Skeletal muscle satellite cell (primary cell): ENCODE measurements around the gene PDGFRB.

Source experiments
- H3K27me3 ChIP-seq: 2 replicates; pipeline ENCODE4 v1.7.0; 2013; ENCODE audit warnings: low read length; ENCODE audit not compliant: control insufficient read depth, insufficient read depth
- H3K36me3 ChIP-seq: 2 replicates; pipeline ENCODE4 v1.7.0; 2013; ENCODE audit warnings: mild to moderate bottlenecking, control low read depth, low read length; ENCODE audit not compliant: insufficient read depth
- H3K4me1 ChIP-seq: 2 replicates; pipeline ENCODE4 v1.7.0; 2013; ENCODE audit warnings: low read length; ENCODE audit not compliant: control insufficient read depth, insufficient read depth
- H3K4me2 ChIP-seq: 2 replicates; pipeline ENCODE4 v1.7.0; 2013; ENCODE audit warnings: mild to moderate bottlenecking, low read length
- H3K4me3 ChIP-seq: 2 replicates; pipeline ENCODE4 v1.7.0; 2013; ENCODE audit warnings: low read length
- H3K9ac ChIP-seq: 2 replicates; pipeline ENCODE4 v1.7.0; 2013; ENCODE audit warnings: mild to moderate bottlenecking, low read depth, low read length, moderate library complexity
- H3K9me3 ChIP-seq: replicated peaks from 2 replicates; pipeline ENCODE4 v1.7.0; 2013; ENCODE audit warnings: mild to moderate bottlenecking, control low read depth, low read length

PDGFRB gene

DNA sequence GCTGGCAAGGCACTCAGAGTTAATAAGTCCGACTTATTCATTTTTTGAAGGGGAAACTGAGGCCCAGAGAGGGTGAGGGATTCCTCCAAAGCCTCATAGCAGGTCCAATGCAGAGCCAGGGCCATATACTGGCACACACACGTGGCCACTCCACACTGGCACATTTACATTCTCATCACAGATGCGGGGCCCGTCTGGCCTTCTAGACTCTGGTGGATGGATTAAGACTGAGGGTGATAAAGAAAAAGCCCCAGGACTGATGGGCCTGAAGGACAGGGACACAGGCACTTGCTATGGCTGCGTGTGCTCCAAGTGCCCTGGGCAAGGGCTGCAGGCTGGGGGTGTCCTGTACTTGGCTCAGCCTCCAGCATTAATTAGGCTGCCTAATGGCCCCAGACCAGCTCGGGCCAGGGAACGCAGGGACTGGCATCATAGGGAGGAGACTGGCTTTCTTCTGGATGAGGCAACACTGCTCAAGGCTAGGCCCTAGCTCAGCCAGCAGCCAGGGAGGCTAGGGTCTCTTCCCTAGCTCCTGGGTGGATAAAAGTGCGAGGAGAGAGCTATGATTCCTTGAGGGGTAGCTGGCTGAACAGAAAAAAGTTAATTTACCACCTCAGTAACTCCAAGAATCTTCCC is 40.8 kb downstream of the PDGFRB start:
- no peaks in the 10 kb centered on the region for H3K36me3 ChIP-seq

DNA sequence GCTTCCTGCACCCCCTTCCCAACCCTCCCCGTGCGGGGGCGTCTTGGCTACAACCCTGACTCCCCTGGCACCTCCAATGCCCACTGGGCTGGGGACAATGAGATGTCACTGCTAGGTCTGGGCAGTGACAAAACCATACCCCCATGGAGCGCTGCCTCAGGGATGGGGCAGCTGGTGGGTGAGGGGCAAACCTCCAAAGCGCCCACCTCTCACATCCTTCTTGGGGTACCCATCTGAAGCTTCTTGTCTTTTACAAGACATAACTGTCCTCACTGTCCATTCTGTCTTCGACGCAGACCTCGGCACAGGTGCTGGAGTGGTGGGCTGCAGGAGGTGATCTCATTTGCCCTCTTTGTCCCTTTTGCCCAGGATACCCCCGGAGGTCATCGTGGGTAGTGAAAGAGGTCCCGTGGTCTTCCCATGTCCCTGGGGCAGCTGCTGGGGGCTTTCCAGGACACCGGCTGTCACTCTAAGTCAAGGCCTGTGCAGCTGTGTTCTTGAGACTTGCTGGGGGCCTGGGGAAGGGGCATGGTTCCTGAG is 41.5 kb downstream of the PDGFRB start:
- Histone ChIP-seq H3K4me1 (peaks cover 19% of the 10 kb centered on the region), H3K4me2 (no peak overlapping the region), H3K27me3 (no peaks in the 10 kb centered on the region), H3K9ac (no peak overlapping the region), H3K9me3 (no peaks in the 10 kb centered on the region), H3K36me3 (no peaks in the 10 kb centered on the region), H3K4me3 (no peak overlapping the region)

More for the DNA sequence above, 40.8 kb downstream of the PDGFRB start:
- Histone ChIP-seq H3K9ac (no peak overlapping the region), H3K4me2 (no peak overlapping the region), H3K4me3 (no peak overlapping the region), H3K27me3 (no peaks in the 10 kb centered on the region), H3K4me1 (peaks cover 19% of the 10 kb centered on the region), H3K9me3 (no peaks in the 10 kb centered on the region)

DNA sequence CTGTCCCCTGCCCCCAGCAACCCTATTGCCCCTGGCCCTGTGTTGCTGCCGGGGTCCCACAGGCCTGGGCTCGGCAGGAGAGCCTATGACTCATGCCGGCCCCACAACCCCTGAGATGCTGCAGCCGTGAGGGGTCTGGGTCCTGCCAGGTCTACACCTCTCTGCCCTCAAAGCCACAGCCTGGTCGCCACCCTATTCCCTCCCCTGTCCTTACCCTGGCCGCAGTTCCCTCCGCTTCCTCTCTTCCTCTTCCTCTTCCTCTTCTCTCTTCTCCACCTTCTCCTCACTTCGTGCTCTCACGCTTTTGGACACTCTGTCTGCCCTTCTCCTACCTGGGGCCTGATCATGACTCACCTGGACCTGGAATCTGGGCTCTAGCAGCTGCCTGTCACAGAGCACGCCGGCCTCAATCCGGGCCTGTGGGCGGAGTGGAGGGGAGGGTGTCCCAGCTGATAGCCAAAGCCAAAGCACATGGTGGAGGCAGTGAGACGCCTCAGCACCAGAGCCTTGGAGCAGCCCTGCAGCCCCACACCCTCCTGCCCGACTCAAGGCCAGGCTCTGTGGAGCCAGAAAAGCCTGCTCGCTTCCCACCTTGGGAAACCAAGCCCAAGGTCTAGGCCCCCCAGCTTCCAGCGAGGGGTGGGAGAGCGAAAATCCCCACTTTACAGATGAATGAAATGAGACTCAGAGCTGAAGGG is 42.4 kb downstream of the PDGFRB start:
- Histone ChIP-seq H3K27me3 (no peaks in the 10 kb centered on the region), H3K9ac (peak overlapping the region; percentile 9), H3K4me2 (no peak overlapping the region), H3K9me3 (no peaks in the 10 kb centered on the region), H3K36me3 (no peaks in the 10 kb centered on the region), H3K4me1 (peaks cover 19% of the 10 kb centered on the region), H3K4me3 (no peak overlapping the region)

DNA sequence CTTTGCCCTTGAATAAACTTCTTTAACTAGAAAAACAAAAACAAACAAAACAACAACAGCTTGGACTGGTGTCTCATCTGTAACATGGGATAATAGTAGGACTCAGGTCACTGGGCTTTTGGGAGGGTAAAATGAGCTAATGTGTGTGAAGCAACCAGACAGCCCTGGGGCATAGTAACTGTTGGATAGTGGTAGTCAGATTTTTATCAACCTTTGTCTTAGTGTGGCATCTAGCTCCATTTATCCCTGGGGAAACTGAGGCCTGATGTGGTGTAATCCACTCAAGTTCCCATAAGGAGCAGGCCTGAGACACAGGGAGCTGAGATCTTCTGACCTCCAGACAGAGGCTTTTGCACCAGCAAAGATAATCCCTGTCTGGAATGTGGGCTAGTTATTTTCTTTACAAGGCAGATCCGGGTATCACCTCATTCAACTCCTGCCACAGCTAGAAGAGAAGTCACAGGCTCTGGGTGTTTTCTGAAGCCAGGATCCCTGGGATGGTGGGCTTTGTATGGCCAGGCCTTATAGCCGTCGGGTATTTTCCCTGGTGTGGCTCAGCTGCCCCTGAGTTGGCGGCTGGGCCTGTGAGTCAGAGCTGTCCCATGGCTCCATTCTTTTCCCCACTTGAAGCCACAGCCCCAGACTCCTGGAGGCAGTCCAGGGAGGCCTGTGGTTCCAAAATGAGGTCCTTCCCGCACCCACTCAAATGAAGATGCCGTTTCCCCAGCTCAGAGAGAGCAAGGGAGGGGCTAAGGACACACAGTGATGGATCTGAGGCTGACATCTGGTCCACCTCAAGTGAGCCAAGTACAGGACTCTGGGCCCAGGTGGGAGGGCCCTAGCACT is 43.2 kb downstream of the PDGFRB start:
- Histone ChIP-seq H3K27me3 (no peaks in the 10 kb centered on the region), H3K4me2 (no peak overlapping the region), H3K4me3 (no peak overlapping the region), H3K36me3 (no peaks in the 10 kb centered on the region), H3K9me3 (no peaks in the 10 kb centered on the region), H3K9ac (peak overlapping the region; percentile 9), H3K4me1 (peaks cover 19% of the 10 kb centered on the region)

DNA sequence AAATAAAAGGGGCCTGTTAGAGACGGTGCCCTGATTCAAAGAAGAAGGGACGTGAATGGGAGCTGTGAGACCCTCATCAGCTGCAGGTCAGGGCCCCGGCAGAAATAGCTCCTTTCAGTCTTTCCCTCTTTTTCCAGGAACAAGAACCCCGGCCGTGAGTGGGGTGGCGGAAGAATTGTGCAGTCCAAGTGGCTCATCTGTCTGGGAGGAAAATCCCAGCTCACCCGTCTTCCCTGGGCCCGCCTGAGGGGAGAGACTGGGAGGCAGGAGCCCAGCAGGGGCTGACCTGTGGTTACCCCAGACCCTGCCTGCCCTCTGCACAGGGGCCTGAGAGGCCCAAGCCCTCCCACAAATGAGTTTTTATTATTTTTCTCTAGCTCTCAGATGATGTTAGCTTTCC is 44.5 kb downstream of the PDGFRB start:
- H3K4me1 ChIP-seq = peaks cover 15% of the 10 kb centered on the region
- H3K36me3 ChIP-seq = no peaks in the 10 kb centered on the region
- no peaks in the 10 kb centered on the region for H3K27me3 ChIP-seq
- H3K9me3 ChIP-seq = no peaks in the 10 kb centered on the region
- H3K9ac ChIP-seq = no peak overlapping the region
- no peak overlapping the region for H3K4me2 ChIP-seq
- H3K4me3 ChIP-seq = no peak overlapping the region

DNA sequence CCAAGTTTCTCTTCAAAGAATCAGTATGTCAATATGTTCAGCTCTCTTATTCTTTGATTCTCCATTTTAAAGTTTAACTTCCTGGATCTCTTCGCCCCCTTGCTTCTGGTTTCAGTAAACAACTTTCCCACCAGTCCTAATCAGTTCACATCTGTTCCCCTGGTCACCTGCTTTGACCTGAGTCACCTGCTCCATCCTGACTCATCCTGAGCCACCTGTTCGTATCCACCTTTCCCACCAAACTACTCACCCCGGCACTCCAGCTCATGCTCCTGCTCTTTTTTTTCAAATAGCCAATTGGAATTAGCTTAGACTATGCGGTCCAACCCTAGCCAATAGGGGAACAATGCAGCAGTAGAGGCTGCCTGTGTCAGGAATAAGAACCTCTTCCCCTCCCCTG is 45.7 kb downstream of the PDGFRB start:
- Histone ChIP-seq H3K4me1 (peaks cover 15% of the 10 kb centered on the region), H3K36me3 (no peaks in the 10 kb centered on the region), H3K9me3 (no peaks in the 10 kb centered on the region), H3K4me2 (no peak overlapping the region), H3K4me3 (no peak overlapping the region), H3K27me3 (no peaks in the 10 kb centered on the region), H3K9ac (no peak overlapping the region)

DNA sequence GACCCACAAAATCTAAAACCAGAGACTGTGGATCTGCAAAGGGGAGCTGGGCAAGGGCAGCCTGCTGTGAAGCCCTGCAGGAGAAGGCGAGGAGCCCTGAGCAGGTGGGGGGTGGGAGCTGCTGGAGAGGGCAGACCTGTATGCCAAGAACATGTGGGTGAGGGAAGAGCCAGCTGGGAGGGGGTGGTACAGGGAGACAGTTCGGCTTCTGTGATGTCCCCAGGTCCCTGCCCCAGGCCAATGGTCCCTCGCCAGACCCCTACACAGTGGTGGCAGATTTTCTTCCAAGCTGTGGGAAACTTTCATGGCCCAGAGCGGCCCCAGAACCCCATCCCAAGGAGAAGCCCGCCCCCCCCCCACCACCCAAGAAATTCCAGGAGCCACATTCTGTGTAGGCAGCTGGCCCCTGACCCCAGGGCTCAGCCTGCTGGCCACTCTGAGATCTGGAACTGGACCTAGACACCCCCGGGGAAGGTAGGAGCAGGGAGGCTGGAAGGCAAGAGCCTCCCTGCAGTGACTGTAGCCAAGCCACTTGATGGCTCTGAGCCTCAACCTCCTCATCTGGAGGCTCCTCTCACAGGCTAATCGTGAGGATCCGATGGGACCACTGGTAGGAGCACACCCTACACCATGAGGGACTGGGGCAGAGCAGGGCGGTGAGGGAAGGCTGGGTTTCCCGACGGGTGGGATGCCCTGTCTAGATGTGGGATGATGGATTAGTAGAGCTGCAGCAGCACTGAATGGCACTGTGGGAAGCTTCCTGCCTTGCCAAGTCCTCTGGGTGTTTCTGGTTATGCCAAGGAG is 46.7 kb downstream of the PDGFRB start:
- no peaks in the 10 kb centered on the region for H3K9me3 ChIP-seq
- H3K27me3 ChIP-seq = no peaks in the 10 kb centered on the region
- peaks cover 15% of the 10 kb centered on the region for H3K4me1 ChIP-seq
- no peaks in the 10 kb centered on the region for H3K36me3 ChIP-seq
- H3K9ac ChIP-seq = no peak overlapping the region
- H3K4me3 ChIP-seq = no peak overlapping the region
- no peak overlapping the region for H3K4me2 ChIP-seq

DNA sequence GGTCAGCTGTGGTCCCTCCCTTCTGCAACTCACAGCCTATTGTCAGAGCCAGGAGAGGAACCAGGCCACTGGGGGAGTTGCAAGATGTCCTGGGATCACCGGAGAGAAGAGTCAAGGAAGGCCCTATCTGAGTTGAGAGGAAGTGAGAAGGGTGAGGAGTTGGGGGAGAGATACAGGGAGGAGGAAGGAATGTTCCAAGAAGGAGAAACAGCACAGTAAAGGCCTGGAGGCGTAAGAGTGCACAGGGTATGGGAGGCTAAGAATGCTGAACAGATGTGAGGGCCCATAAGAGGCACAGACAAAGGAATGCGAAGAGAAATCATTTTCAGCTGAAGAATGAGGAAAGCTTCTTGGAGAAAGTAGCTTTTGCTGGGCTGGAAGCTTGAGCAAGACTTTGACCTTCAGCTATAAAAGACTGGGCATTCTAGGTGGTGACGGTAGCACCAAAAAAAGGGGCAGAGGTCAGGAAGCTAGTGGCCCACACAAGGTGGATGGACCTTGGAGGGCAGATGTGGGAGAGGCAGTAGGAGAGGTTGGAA is 47.7 kb downstream of the PDGFRB start:
- Histone ChIP-seq H3K9ac (no peak overlapping the region), H3K4me1 (peaks cover 11% of the 10 kb centered on the region), H3K36me3 (no peaks in the 10 kb centered on the region), H3K4me2 (no peak overlapping the region), H3K27me3 (no peaks in the 10 kb centered on the region), H3K4me3 (no peak overlapping the region), H3K9me3 (no peaks in the 10 kb centered on the region)

DNA sequence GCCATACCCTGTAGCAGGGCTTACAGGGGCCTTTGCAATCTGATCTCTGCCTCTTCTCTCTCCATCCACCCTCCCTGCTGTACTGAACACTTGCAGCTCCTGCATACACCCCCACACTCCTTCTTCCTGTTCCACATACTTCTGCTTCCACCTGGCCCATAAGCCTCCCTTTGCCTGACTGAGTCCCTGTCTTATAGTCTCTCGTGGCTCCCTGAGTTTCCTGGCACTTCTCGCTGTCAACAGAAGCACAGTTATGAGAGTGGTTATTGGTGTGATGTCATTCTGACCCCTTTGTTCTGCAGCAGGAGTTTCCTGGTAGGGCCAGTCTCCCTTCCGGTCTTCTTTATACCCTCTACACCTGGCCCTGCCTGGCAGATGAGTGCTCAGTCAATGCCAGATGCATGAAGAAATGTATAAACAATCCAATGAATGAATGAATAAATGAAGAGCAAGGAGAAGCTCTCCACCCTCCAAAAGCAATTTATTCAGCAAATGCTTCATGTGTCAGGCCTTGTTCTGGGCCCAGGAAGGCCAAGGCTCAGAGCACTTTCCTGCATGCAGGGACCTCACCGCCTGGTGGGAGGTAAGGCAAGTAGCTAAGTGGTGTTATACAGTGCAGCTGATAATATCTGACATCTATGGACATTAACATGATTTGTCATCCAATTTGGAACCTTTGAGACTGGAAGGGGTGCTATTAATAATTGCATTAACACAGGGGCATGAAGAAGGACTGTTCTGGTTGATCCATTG is 48.8 kb downstream of the PDGFRB start:
- Histone ChIP-seq H3K36me3 (no peaks in the 10 kb centered on the region), H3K9ac (no peak overlapping the region), H3K4me3 (no peak overlapping the region), H3K4me1 (no peaks in the 10 kb centered on the region), H3K4me2 (no peak overlapping the region), H3K27me3 (no peaks in the 10 kb centered on the region), H3K9me3 (no peaks in the 10 kb centered on the region)

DNA sequence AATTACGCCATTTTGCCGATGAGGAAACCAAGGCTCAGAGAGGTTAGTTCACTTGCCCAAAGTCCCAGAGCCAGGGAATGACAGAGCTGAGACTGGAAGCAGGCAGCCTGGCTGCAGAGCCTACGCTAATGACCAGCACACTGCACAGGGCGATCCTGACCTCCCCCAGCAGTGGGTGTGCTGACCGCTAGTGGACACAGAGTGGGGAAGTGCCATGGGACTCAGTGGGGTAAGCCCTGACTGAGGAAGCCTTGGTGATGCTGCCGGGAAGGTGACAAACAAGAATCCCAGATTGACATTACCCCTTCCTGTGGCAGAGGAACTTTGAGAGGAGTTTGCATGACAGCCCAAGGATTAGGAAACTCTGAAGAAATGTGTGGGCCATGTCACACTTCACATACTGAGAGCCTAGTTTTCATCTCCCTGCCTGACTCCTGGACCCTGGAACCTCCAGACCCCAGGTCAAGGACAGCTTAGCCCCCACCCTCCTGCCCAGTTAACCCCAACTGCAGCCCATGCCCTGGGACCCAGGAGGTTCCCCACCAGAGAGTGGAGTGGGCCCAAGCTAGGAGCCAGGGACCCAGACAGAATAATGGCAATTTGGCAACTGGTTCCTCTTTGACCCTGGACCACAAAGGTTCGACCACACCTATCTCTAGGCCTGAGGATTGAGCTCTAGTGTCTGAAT is 49.6 kb downstream of the PDGFRB start:
- H3K9ac ChIP-seq = no peak overlapping the region
- H3K4me1 ChIP-seq = no peaks in the 10 kb centered on the region
- no peaks in the 10 kb centered on the region for H3K36me3 ChIP-seq
- H3K27me3 ChIP-seq = no peaks in the 10 kb centered on the region
- H3K9me3 ChIP-seq = no peaks in the 10 kb centered on the region
- H3K4me2 ChIP-seq = no peak overlapping the region
- H3K4me3 ChIP-seq = no peak overlapping the region
